ENCODE results near the gene ZP3. TPM values are rescaled to one million over a fixed set of nuclear protein-coding genes. Genes with fewer than 3 reads are reported as not detected.
"Not testable (repeated sequence)": the region's sequence is repeated elsewhere in the genome, so short reads cannot be mapped to it uniquely, and the experiment has no call there.

The ZP3 gene
- total and polyA plus RNA-seq, 11 donors: 0.24 to 8.1 (median 0.64) TPM; not detected in 3

DNA sequence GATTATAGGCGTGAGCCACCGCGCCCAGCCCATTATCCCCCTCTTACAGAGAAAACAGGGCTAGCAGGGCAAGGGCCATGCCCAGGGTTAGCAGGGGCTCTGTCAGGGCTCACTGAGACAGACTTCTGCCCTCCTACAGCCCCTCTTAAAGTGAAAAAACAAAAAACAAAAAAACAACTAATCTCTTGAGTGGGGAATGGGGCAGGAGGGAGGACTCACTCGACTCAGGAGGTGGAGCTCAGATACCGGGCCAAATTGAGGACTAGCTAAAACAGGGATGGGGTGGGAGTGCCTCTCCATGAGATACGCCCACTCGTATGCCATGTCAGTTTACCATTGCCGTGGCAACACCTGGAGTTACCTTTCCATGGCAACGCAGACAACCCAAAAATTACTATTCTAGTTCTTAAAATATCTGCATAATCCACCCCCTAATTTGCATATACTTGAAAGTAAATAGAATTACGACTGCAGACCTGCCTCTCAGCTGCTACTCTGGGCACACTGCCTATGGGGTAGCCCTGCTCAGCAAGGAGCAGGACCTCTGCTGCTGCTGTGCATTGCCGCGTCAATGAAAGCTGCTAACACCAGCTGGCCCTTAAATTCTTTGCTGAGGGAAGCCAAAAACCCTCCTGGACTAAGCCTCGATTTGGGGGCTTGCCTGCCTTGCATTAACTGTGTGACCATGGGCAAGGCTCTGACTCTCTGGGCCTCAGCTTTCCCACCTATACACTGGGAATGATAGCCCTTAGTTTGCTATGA lies 28.6 kb upstream of the ZP3 start:
- TF ChIP-seq, protein P1, sequence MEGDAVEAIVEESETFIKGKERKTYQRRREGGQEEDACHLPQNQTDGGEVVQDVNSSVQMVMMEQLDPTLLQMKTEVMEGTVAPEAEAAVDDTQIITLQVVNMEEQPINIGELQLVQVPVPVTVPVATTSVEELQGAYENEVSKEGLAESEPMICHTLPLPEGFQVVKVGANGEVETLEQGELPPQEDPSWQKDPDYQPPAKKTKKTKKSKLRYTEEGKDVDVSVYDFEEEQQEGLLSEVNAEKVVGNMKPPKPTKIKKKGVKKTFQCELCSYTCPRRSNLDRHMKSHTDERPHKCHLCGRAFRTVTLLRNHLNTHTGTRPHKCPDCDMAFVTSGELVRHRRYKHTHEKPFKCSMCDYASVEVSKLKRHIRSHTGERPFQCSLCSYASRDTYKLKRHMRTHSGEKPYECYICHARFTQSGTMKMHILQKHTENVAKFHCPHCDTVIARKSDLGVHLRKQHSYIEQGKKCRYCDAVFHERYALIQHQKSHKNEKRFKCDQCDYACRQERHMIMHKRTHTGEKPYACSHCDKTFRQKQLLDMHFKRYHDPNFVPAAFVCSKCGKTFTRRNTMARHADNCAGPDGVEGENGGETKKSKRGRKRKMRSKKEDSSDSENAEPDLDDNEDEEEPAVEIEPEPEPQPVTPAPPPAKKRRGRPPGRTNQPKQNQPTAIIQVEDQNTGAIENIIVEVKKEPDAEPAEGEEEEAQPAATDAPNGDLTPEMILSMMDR (IDR thresholded peaks at IDR 0.05): no peak
- TF ChIP-seq POLR2A (IDR thresholded peaks at IDR 0.05): no peak
- H3K9me3 ChIP-seq: no peaks in the 10 kb centered on the region
- ATAC-seq (no peak), DNase-seq (no peak)
- no peaks in the 10 kb centered on the region for H3K36me3 ChIP-seq
- peaks cover 0 to 33% (median 16%) of the 10 kb centered on the region in 12 donors for H3K4me1 ChIP-seq
- H3K4me3 ChIP-seq: no peak overlapping the region
- no peaks in the 10 kb centered on the region for H3K27me3 ChIP-seq
- no peak overlapping the region for H3K27ac ChIP-seq
- intact Hi-C loops (cut with DNase I): no loop called here
- 74 to 79% (median 78%) methylated on average over 13 of the region's 13 CpGs for WGBS, 4 donors

DNA sequence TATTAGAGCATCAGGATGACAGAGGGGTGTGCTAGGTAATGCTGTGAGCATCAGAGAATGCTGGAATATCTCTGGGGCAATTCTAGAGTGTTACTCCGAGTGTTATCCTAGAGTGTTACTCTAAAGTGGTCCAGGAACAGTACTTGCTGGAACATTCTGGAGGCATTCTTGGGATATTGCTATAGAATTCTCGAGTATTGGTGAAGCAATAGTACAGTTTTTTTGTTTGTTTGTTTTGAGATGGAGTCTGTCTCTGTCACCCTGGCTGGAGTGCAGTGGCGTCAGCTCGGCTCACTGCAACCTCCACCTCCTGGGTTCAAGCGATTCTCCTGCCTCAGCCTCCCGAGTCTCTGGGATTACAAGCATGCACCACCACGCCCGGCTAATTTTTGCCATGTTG lies 27.9 kb upstream of the ZP3 start:
- H3K4me1 ChIP-seq: peaks cover 0 to 33% (median 16%) of the 10 kb centered on the region in 12 donors
- TF ChIP-seq, protein P1 (IDR thresholded peaks at IDR 0.05): no peak
- TF ChIP-seq POLR2A (IDR thresholded peaks at IDR 0.05): no peak
- intact Hi-C loops (cut with DNase I): no loop called here
- ATAC-seq (no peak), DNase-seq (no peak)
- no peak overlapping the region for H3K27ac ChIP-seq
- H3K36me3 ChIP-seq: no peaks in the 10 kb centered on the region
- 63 to 76% (median 70%) methylated on average over 8 of the region's 8 CpGs for WGBS, 4 donors
- H3K27me3 ChIP-seq: no peaks in the 10 kb centered on the region
- H3K9me3 ChIP-seq: no peaks in the 10 kb centered on the region
- peak overlapping the region in 8 of 12 donors; percentile 24 to 64 (median 52) for H3K4me3 ChIP-seq

DNA sequence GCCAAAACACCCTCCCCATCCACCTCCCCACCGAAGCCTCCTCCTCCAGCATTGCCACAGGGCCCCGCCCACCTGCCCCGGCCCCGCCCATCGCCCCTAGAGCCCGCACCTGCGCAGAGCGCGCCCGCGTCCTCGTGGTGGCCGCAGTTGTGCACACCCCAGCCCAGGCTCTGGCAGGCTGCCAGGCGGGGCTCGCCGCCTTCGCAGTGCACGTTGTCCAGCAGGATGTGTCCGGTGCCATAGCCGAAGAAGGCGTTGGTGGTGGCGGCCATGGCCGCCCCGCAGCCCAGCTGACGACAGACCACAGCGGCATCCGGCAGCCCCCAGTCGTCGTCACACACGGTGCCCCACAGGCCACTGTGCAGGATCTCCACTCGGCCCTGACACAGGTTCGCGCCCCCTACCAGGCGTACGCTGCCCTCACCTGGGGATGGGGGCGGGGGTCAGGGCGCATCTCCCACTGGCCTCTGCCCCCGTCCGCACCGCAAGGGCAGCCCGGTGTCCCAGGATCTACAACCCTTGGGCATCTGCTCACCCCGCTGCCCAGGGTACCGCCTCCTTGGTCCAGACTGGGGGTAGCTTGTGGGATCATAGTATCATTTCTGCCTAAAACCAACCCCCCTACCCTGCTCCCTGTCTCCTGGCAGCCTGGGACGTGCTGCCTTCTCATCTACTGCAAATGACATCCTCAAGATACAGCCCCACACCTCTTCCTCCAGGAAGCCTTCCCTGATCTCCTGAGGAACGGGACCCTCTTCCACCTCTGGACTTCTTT lies 27.2 kb upstream of the ZP3 start:
- DNase-seq (peak; percentile 77 to 92 (median 82)), ATAC-seq (peak; percentile 11 to 63 (median 58))
- intact Hi-C loops (cut with DNase I): no loop called here
- peak overlapping the region in 10 of 12 donors; percentile 24 to 64 (median 50) for H3K4me3 ChIP-seq
- H3K4me1 ChIP-seq: peaks cover 0 to 35% (median 14%) of the 10 kb centered on the region in 12 donors
- no peaks in the 10 kb centered on the region for H3K9me3 ChIP-seq
- no peak for TF ChIP-seq POLR2A (IDR thresholded peaks at IDR 0.05)
- TF ChIP-seq, protein P1 (IDR thresholded peaks at IDR 0.05): no peak
- 16 to 29% (median 23%) methylated on average over 19 to 45 of the region's 45 CpGs for WGBS, 4 donors
- peak overlapping the region in 3 of 12 donors; percentile 12 to 38 (median 15) for H3K27ac ChIP-seq
- H3K36me3 ChIP-seq: no peaks in the 10 kb centered on the region
- H3K27me3 ChIP-seq: no peaks in the 10 kb centered on the region

DNA sequence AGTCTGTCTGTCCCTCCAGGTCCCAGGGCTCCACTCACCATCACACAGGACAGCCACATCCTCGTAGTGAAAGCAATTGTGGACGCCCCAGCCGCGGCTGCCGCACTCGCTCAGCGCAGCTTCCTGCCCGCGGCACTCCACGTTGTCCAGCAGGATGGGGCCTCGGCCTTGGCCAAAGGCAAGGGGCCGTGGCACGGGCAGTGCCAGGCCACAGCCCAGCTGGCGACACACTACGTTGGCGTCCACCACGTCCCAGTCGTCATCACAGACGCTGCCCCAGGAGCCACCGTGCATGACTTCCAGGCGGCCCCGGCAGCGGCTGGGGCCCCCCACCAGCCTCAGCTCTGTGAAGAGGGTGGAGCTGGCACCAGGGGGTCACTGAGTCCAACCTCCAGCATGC lies 24.5 kb upstream of the ZP3 start:
- intact Hi-C loops (cut with DNase I): no loop called here
- TF ChIP-seq POLR2A (IDR thresholded peaks at IDR 0.05): no peak
- TF ChIP-seq, protein P1 (IDR thresholded peaks at IDR 0.05): no peak
- peaks cover 0 to 34% (median 9%) of the 10 kb centered on the region in 12 donors for H3K4me1 ChIP-seq
- H3K27ac ChIP-seq: no peak overlapping the region
- 86 to 94% (median 89%) methylated on average over 11 to 23 of the region's 23 CpGs for WGBS, 4 donors
- DNase-seq: no peak
- no peak overlapping the region for H3K4me3 ChIP-seq
- ATAC-seq: no peak
- H3K9me3 ChIP-seq: no peaks in the 10 kb centered on the region
- H3K36me3 ChIP-seq: no peaks in the 10 kb centered on the region
- H3K27me3 ChIP-seq: no peaks in the 10 kb centered on the region

DNA sequence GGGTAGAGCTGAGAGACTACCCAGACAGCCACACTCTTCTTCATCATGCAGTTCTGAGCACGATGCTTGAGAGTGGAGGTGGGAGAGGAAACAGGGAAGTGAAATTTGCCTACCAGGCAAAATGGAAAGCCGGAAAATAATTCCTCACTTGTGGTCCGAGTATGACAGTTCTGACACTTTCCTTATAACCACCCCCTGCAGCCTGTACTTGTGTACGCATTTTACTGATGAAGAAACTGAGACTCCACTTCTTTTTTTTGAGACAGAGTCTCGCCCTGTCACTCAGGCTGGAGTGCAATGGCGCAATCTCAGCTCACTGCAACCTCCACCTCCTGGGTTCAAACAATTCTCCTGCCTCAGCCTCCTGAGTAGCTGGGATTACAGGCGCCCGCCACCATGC lies 21.7 kb upstream of the ZP3 start:
- peak in 2 of 4 donors; percentile 43 to 71 for ATAC-seq
- H3K9me3 ChIP-seq; H3K4me3 ChIP-seq; H3K36me3 ChIP-seq; DNase-seq; intact Hi-C loops (cut with DNase I); H3K27me3 ChIP-seq: not testable (repeated sequence)
- WGBS, 4 donors: 78 to 87% (median 84%) methylated on average over 8 of the region's 8 CpGs
- peaks cover 0 to 19% (median 0%) of the 10 kb centered on the region in 12 donors for H3K4me1 ChIP-seq
- H3K27ac ChIP-seq: peak overlapping the region in 1 of 12 donors; percentile 84
